HEK293 (cell line): ENCODE data around the gene GRIK4.

Source experiments
- CTCF ChIA-PET: fragments of 350-600 bp; formaldehyde crosslinking; extraction: SDS; loops from one replicate; lab custom pipeline; 2021; ENCODE audit warnings: antibody characterized with exemption; lab: Yijun Ruan, JAX
- POLR2A ChIA-PET: fragments of 300-600 bp; formaldehyde crosslinking; extraction: SDS; loops from one replicate; lab custom pipeline; 2020; ENCODE audit warnings: antibody characterized with exemption, inconsistent platforms; lab: Yijun Ruan, JAX
- H3K27ac ChIP-seq: fragments of 200-500 bp; sonication (Bioruptor generic); 2 replicates; pipeline ENCODE4 v1.5.1; 2014; ENCODE audit warnings: low read depth, low read length, control low read depth, inconsistent platforms; ENCODE audit errors: extremely low read depth
- H3K36me3 ChIP-seq, 2 experiments: fragments of 200-500 bp in 1 of 2; sonication (Bioruptor generic) in 1 of 2; 1 replicate in 1 of 2; 2 replicates in 1 of 2; pipeline ENCODE4 v1.5.1; 2014 to 2017; ENCODE audit warnings: inconsistent platforms in 2 of 2, low read length in 2 of 2; ENCODE audit not compliant: control insufficient read depth in 2 of 2, insufficient read depth in 1 of 2
- H3K4me1 ChIP-seq: fragments of 200-500 bp; sonication (Bioruptor generic); 2 replicates; pipeline ENCODE4 v1.5.1; 2014; ENCODE audit warnings: mild to moderate bottlenecking, low read length, inconsistent platforms; ENCODE audit not compliant: control insufficient read depth, insufficient read depth
- H3K4me3 ChIP-seq: 2 replicates; pipeline ENCODE4 v1.5.1; 2011; ENCODE audit warnings: low read depth, mild to moderate bottlenecking, control low read depth, low read length, moderate library complexity
- H3K9me3 ChIP-seq: fragments of 200-500 bp; sonication (Bioruptor generic); 2 replicates; pipeline ENCODE4 v1.5.1; 2014; ENCODE audit warnings: low read depth, low read length, inconsistent platforms; ENCODE audit not compliant: control insufficient read depth, insufficient read depth
- KLF1 ChIP-seq: fragments of 450-650 bp; formaldehyde crosslinking; IDR thresholded peaks from 2 replicates; pipeline ENCODE4 v1.5.1; 2016; ENCODE audit warnings: missing biosample characterization, missing genetic modification characterization
- OSR2 ChIP-seq: fragments of 450-650 bp; formaldehyde crosslinking; IDR thresholded peaks from 2 replicates; pipeline ENCODE4 v1.5.1; 2016; ENCODE audit warnings: missing biosample characterization, missing genetic modification characterization
- PATZ1 ChIP-seq: fragments of 450-650 bp; formaldehyde crosslinking; IDR thresholded peaks from 2 replicates; pipeline ENCODE4 v1.5.1; 2016; ENCODE audit warnings: missing biosample characterization, missing genetic modification characterization
- RBAK ChIP-seq: fragments of 450-650 bp; formaldehyde crosslinking; IDR thresholded peaks from 2 replicates; pipeline ENCODE4 v1.5.1; 2016; ENCODE audit warnings: missing biosample characterization, missing genetic modification characterization
- SCRT1 ChIP-seq: fragments of 450-650 bp; formaldehyde crosslinking; IDR thresholded peaks from 2 replicates; pipeline ENCODE4 v1.5.1; 2016; ENCODE audit warnings: missing biosample characterization, missing genetic modification characterization, borderline replicate concordance
- SETDB1 ChIP-seq: IDR thresholded peaks from one replicate; pipeline ENCODE4 v1.6.1; 2017; ENCODE audit warnings: mild to moderate bottlenecking, low read length, moderate library complexity, mixed read lengths; ENCODE audit not compliant: insufficient read length
- ZBTB17 ChIP-seq: fragments of 450-650 bp; formaldehyde crosslinking; IDR thresholded peaks from 2 replicates; pipeline ENCODE4 v1.5.1; 2016; ENCODE audit warnings: missing biosample characterization, missing genetic modification characterization
- ZFP37 ChIP-seq: fragments of 450-650 bp; formaldehyde crosslinking; IDR thresholded peaks from 2 replicates; pipeline ENCODE4 v1.5.1; 2016; ENCODE audit warnings: missing biosample characterization, missing genetic modification characterization
- ZNF10 ChIP-seq: fragments of 450-650 bp; formaldehyde crosslinking; IDR thresholded peaks from 2 replicates; pipeline ENCODE4 v1.5.1; 2017; ENCODE audit warnings: missing biosample characterization, missing genetic modification characterization
- ZNF132 ChIP-seq: fragments of 450-650 bp; formaldehyde crosslinking; IDR thresholded peaks from 2 replicates; pipeline ENCODE4 v1.5.1; 2017; ENCODE audit warnings: missing biosample characterization, missing genetic modification characterization, borderline replicate concordance
- ZNF175 ChIP-seq: fragments of 450-650 bp; formaldehyde crosslinking; IDR thresholded peaks from 2 replicates; pipeline ENCODE4 v1.5.1; 2016; ENCODE audit warnings: missing biosample characterization, missing genetic modification characterization
- ZNF184 ChIP-seq: fragments of 450-650 bp; IDR thresholded peaks from 2 replicates; pipeline ENCODE4 v1.5.1; 2018; ENCODE audit warnings: missing biosample characterization, mild to moderate bottlenecking, missing genetic modification characterization
- ZNF433 ChIP-seq: fragments of 450-650 bp; formaldehyde crosslinking; IDR thresholded peaks from 2 replicates; pipeline ENCODE4 v1.5.1; 2016; ENCODE audit warnings: missing biosample characterization, missing genetic modification characterization, low read depth
- ZNF561 ChIP-seq: fragments of 450-650 bp; IDR thresholded peaks from 2 replicates; pipeline ENCODE4 v1.5.1; 2018; ENCODE audit warnings: missing biosample characterization, missing genetic modification characterization, borderline replicate concordance
- ZNF596 ChIP-seq: fragments of 450-650 bp; IDR thresholded peaks from 2 replicates; pipeline ENCODE4 v1.5.0; 2018; ENCODE audit warnings: missing biosample characterization, mild to moderate bottlenecking, missing genetic modification characterization, moderate library complexity
- ZNF677 ChIP-seq: fragments of 450-650 bp; IDR thresholded peaks from 2 replicates; pipeline ENCODE4 v1.5.0; 2018; ENCODE audit warnings: missing biosample characterization, mild to moderate bottlenecking, missing genetic modification characterization, moderate library complexity
- ZNF776 ChIP-seq: fragments of 450-650 bp; formaldehyde crosslinking; IDR thresholded peaks from 2 replicates; pipeline ENCODE4 v1.5.0; 2017; ENCODE audit warnings: missing biosample characterization, missing genetic modification characterization, borderline replicate concordance
- ZNF777 ChIP-seq: fragments of 450-650 bp; formaldehyde crosslinking; IDR thresholded peaks from 2 replicates; pipeline ENCODE4 v1.5.1; 2017; ENCODE audit warnings: missing biosample characterization, missing genetic modification characterization, borderline replicate concordance
- ZNF837 ChIP-seq: fragments of 450-650 bp; formaldehyde crosslinking; IDR thresholded peaks from 2 replicates; pipeline ENCODE4 v1.5.1; 2016; ENCODE audit warnings: missing biosample characterization, missing genetic modification characterization
- TF ChIP-seq, protein P1 (sequence below): fragments of 450-650 bp; formaldehyde crosslinking; optimal IDR thresholded peaks from 2 replicates; pipeline ENCODE3; 2016; ENCODE audit warnings: missing biosample characterization, mild to moderate bottlenecking, missing genetic modification characterization
- TF ChIP-seq, protein P2 (sequence below): fragments of 450-650 bp; formaldehyde crosslinking; IDR thresholded peaks from 2 replicates; pipeline ENCODE4 v1.5.1; 2016; ENCODE audit warnings: missing biosample characterization, missing genetic modification characterization

GRIK4 gene

GRCh38 chr11:120871924-120872323, 360.4 kb downstream of the GRIK4 start:
- Histone ChIP-seq H3K9me3 (no peaks in the 10 kb centered on the region), H3K4me1 (no peaks in the 10 kb centered on the region), H3K36me3 (peaks cover 0 to 3% of the 10 kb centered on the region in 2 experiments; a peak in 1 of 3 replicates), H3K4me3 (no peak overlapping the region), H3K27ac (no peak overlapping the region)
- ChIA-PET CTCF (interaction anchor here (0.6 to 0.7 kb wide), 2 partner anchors 471 to 1866 kb away, joined by 3 read pairs; no protein-coding TSS in a partner anchor), POLR2A (no interaction called here)
- TF ChIP-seq ZNF837 (tag by site-specific recombination): no peak
- no peak for TF ChIP-seq PATZ1
- TF ChIP-seq ZNF596 (tag by site-specific recombination): no peak
- no peak for TF ChIP-seq ZFP37
- no peak for TF ChIP-seq OSR2
- no peak for TF ChIP-seq ZNF677
- TF ChIP-seq KLF1: no peak

DNA sequence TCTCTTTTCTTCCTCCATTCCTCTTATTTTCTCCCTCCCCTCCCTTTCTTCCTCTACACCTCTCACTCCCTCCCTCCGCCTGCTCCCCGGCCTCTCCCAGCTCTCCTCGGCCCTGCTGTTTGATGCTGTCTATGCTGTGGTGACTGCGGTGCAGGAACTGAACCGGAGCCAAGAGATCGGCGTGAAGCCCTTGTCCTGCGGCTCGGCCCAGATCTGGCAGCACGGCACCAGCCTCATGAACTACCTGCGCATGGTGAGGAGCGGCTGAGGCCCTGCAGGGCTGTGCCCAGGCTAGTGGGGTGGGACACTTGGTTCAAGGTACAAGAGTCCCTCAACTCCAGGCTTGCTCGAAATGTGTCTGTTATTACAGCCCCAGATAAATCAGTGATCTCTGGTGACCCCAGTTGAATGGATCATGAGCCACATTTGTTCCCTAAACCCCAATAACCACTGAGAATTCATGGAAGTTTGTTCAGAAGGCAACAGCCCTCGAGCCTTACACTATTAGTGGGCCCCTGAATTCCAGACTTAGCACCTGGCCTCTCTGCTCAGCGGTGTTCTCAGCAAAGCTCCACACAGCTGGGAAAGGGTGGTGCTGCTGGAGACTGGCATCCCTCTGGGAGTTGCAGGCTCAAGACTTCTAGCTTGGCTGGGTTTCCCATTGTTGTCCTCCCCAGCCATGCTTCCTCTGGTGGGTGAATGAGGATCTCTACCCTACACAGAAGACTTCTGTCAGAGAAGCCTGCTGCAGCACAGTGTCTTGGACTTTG, 362.6 kb downstream of the GRIK4 start:
- H3K4me1 ChIP-seq: no peaks in the 10 kb centered on the region
- CTCF ChIA-PET: no interaction called here
- H3K36me3 ChIP-seq: peaks cover 0 to 3% of the 10 kb centered on the region in 2 experiments; a peak in 1 of 3 replicates
- POLR2A ChIA-PET: no interaction called here
- no peak overlapping the region for H3K27ac ChIP-seq
- H3K9me3 ChIP-seq: no peaks in the 10 kb centered on the region
- no peak for TF ChIP-seq ZNF175 (tag by site-specific recombination)
- no peak for TF ChIP-seq ZBTB17 (tag by site-specific recombination)
- TF ChIP-seq SETDB1: no peak
- no peak for TF ChIP-seq ZNF10
- no peak for TF ChIP-seq ZNF132 (tag by site-specific recombination)
- no peak for TF ChIP-seq ZNF776 (tag by site-specific recombination)
- no peak for TF ChIP-seq ZNF561 (tag by site-specific recombination)
- TF ChIP-seq SCRT1: no peak
- no peak for TF ChIP-seq RBAK
- TF ChIP-seq, protein P1, sequence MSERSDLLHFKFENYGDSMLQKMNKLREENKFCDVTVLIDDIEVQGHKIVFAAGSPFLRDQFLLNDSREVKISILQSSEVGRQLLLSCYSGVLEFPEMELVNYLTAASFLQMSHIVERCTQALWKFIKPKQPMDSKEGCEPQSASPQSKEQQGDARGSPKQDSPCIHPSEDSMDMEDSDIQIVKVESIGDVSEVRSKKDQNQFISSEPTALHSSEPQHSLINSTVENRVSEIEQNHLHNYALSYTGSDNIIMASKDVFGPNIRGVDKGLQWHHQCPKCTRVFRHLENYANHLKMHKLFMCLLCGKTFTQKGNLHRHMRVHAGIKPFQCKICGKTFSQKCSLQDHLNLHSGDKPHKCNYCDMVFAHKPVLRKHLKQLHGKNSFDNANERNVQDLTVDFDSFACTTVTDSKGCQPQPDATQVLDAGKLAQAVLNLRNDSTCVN (tag by site-specific recombination): no peak
- TF ChIP-seq ZNF777 (tag by site-specific recombination): no peak
- no peak for TF ChIP-seq ZNF184 (tag by site-specific recombination)
- TF ChIP-seq, protein P2, sequence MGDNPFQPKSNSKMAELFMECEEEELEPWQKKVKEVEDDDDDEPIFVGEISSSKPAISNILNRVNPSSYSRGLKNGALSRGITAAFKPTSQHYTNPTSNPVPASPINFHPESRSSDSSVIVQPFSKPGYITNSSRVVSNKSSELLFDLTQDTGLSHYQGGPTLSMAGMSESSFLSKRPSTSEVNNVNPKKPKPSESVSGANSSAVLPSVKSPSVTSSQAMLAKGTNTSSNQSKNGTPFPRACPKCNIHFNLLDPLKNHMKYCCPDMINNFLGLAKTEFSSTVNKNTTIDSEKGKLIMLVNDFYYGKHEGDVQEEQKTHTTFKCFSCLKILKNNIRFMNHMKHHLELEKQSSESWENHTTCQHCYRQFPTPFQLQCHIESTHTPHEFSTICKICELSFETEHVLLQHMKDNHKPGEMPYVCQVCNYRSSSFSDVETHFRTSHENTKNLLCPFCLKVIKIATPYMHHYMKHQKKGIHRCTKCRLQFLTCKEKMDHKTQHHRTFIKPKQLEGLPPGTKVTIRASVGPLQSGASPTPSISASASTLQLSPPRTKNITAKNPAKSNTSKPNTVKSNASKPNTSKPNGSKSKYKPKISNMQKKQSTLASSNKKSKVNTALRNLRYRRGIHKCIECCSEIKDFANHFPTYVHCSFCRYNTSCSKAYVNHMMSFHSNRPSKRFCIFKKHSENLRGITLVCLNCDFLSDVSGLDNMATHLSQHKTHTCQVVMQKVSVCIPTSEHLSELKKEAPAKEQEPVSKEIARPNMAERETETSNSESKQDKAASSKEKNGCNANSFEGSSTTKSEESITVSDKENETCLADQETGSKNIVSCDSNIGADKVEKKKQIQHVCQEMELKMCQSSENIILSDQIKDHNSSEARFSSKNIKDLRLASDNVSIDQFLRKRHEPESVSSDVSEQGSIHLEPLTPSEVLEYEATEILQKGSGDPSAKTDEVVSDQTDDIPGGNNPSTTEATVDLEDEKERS (tag by site-specific recombination): no peak
- TF ChIP-seq ZNF433 (tag by site-specific recombination): no peak
- H3K4me3 ChIP-seq: no peak overlapping the region
